ENCODE results near the gene MBOAT7.
"Not testable (repeated sequence)": the region's sequence is repeated elsewhere in the genome, so short reads cannot be mapped to it uniquely, and the experiment has no call there.

Gene MBOAT7

GRCh38 chr19:54218960-54219661, 29.7 kb upstream of the MBOAT7 start:
- H3K27ac ChIP-seq = no peak overlapping the region
- TF ChIP-seq CTCF (conservative IDR thresholded peaks at IDR 0.05) (no peak), ZFX (IDR thresholded peaks at IDR 0.05) (no peak)

DNA sequence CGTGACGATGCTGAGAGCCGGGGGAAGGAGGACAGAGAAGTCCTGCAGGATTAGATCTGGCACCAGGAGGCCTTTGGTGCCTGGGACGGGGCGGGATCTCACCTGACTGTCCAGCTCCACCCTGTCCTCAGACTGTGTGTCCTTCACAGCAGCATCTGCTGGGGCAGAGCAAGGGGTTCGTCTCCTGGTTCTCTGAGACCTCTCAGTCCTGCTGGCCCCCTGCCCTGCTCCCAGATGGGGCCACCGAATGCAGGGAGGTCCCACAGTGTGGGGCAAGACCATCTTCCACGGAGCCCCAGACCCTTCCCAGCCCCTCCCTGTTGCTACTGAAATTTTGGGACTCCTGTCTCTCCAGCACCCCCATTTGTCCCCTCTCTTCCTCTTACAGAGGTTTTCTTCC, 28.9 kb upstream of the MBOAT7 start:
- H3K27ac ChIP-seq = no peak overlapping the region
- TF ChIP-seq ZFX (IDR thresholded peaks at IDR 0.05) (no peak), CTCF (conservative IDR thresholded peaks at IDR 0.05) (no peak)

DNA sequence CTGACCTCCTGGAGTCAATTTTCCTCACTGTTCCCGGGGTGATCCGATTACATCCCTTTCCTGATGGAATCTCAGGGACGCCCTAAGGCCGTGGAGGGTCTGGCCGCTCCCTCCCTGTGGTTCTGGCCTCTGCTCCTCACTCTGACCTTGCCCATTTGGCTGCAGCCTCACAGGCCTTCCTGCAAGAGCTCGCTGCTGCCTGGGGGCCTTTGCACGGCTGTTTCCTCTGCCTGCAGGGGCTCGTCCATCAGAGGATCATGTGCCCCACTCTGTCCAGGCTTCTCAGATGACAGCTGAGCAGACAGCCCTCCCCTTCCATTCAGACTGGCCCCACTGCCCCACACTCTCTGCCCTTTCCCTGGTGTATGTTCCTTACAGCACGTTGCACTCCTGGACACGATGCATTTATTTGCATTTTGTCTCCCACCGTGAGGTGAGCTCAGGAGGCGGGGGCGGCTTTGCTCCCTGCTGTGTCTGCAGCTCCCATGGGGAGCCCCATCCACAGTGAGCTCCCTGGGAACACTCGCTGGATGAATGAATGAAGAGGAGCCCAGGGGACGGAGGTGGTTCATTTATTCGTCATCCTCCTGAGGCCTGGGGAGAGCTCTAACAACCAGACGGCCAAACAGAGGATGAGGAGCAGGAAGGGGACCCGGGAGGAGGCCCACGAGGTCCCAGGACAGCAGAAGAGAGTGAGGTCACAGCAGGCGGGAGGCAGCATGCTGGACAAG, 28.3 kb upstream of the MBOAT7 start:
- H3K27ac ChIP-seq = not testable (repeated sequence)

DNA sequence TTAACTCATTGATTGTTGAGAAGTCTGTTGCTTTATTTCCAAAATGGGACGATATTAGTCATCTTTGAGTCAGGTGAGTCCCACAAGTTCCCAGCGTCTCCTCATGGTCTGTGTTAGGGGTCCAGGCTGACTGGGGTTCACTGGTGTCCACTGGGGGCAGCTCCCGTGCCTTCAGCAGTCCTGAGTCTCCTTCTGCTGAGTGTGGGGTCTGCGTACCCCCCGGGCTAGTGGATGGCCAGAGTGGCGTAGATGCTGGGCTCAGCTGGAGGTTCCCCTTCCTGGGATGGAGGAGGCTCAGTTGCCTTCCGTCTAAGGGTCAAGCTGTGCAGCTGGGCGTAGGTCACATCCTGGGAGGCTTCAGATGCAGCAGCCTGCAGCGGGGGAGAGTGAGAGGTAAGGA, 27.5 kb upstream of the MBOAT7 start:
- H3K27ac ChIP-seq = no peak overlapping the region
- TF ChIP-seq ZFX (IDR thresholded peaks at IDR 0.05) (no peak), CTCF (conservative IDR thresholded peaks at IDR 0.05) (no peak)

DNA sequence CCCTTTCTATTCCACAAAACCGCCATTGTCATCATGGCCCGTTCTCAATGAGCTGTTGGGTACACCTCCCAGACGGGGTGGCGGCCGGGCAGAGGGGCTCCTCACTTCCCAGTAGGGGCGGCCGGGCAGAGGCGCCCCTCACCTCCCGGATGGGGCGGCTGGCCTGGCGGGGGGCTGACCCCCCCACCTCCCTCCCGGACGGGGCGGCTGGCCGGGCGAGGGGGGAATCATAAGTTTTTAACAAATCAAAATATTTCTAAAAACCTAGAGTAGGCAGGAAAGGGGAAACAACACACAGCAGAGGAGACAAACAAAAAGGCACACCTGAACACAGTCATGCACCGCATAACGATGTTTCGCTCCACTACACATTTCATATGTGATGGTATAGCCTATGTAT, 25.4 kb upstream of the MBOAT7 start:
- H3K27ac ChIP-seq = not testable (repeated sequence)

GRCh38 chr19:54214217-54214616, 24.8 kb upstream of the MBOAT7 start:
- H3K27ac ChIP-seq = not testable (repeated sequence)

DNA sequence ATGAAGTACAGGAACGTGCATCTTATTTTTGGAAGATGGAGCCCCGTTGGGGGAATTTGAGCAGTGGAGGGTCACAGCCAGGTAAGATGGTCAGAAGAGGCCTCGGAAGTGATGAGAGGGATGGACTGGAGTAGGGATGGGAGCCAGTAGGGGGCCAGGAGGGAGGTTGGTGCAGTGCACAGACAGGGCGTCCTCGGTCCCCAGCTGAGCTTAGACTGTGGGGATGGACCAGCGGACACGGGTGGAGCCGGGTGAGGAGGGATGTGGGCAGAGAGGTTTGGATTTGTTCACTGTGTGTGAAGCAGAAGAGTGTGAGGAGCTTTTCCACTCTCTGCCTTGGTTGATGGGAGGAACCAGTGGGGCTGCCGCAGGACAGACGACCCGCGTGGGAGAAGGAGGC, 21.9 kb upstream of the MBOAT7 start:
- peak overlapping the region; percentile 76 for H3K27ac ChIP-seq
- TF ChIP-seq ZFX (IDR thresholded peaks at IDR 0.05) = no peak

GRCh38 chr19:54209811-54210494, 20.6 kb upstream of the MBOAT7 start:
- TF ChIP-seq CTCF (conservative IDR thresholded peaks at IDR 0.05) (no peak), ZFX (IDR thresholded peaks at IDR 0.05) (no peak)
- H3K27ac ChIP-seq = peak overlapping the region; percentile 76

- peak overlapping the region; percentile 76 for H3K27ac ChIP-seq
- TF ChIP-seq ZFX (IDR thresholded peaks at IDR 0.05) (no peak), CTCF (conservative IDR thresholded peaks at IDR 0.05) (no peak)
These were observed 19.9 kb upstream of the MBOAT7 start for GRCh38 chr19:54209058-54209810.
